ENCODE data around the gene ARRDC1. TPM values are rescaled to one million over a fixed set of nuclear protein-coding genes. Genes with fewer than 3 reads are reported as not detected.

ARRDC1 gene
- total RNA-seq, 1 donor from 2014 or later = 49.7 TPM

DNA sequence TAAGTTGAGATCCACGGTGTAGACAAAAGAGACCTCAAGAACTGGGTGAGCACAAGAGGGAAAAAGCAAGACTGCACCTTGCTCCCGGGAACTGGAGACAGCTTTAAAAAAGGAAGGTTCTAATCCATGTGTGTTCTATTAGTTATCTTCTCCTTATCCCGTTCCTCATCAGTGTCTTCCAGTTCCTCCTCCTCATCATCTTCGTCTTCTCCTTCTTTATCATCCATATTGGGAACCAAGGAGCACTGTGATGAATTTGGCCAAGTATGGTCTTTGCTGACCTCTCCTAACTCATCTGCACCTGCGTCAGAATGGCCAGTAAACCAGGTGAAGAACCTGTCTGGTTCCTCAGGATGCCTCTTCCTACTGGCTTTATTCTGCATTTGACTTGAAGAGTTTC is 35.4 kb downstream of the ARRDC1 start:
- no peak for ATAC-seq

GRCh38 chr9:137642118-137642601 is 36.7 kb downstream of the ARRDC1 start:
- ATAC-seq = no peak

- ATAC-seq = no peak
These were observed 37.4 kb downstream of the ARRDC1 start for GRCh38 chr9:137642892-137643291.

- ATAC-seq = no peak
These were observed 38.4 kb downstream of the ARRDC1 start for GRCh38 chr9:137643921-137644320.

GRCh38 chr9:137645211-137645610 is 39.7 kb downstream of the ARRDC1 start:
- no peak for ATAC-seq

DNA sequence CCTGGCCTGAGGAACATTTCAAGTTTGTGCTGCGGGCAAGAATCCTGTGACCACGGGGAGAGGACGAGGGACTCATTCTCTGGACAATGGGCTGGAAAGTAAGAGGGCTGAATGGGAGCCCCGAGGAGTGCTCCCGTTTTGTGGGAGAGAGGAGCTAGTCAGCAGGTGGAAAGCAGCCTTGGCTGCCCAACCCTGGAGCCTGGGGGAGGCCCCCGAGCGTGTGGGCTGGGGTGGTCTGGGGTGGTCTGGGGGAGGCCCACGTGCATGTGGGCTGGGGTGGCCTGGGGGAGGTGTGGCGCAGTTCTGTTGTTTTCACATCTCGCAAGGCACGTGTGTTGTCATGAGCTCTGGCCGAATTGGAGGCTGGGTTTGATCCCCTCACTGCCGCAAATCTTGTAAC is 40.9 kb downstream of the ARRDC1 start:
- no peak for ATAC-seq

GRCh38 chr9:137647096-137647714 is 41.7 kb downstream of the ARRDC1 start:
- ATAC-seq = no peak

GRCh38 chr9:137648396-137648795 is 42.9 kb downstream of the ARRDC1 start:
- no peak for ATAC-seq

DNA sequence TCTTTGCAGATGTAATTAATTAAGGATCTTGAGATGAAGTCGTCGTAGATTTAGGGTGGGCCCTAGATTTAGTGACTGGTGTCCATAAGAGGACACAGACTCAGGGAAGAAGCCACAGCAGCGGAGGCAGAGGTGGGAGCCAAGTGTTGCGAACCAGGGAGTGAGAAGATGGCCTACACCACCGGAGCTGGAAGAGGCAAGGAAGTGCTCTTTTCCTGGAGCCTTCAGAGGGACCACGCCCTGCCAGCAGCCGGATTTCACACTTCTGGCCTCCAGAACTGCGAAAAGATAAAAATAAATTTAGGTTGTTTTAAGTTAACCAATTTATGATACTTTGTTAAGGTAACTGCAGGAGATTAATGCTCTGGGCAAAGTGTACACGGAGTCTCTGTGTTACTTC is 44.1 kb downstream of the ARRDC1 start:
- no peak for ATAC-seq

- no peak for ATAC-seq
These were observed 44.8 kb downstream of the ARRDC1 start for GRCh38 chr9:137650259-137650658.

GRCh38 chr9:137650779-137651178 is 45.3 kb downstream of the ARRDC1 start:
- no peak for ATAC-seq

DNA sequence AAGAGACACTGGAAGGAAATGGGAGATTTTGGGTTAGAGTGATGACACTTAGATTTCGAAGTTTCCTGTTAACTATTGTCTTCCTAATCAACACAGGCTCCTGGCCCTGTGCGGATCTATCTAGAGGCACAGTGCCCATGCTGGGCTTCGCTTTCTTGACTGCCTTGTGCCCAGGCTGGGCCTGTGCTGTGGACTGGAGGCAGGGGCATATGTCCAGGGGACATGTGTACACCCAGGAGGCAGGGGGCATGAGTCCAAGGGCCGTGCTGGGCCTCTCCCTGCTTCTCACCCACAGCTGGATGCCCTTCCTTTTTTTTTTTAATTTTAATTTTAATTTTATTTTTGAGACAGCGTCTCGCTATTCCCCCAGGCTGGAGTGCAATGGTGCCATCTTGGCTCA is 50.9 kb downstream of the ARRDC1 start:
- no peak for ATAC-seq

GRCh38 chr9:137657606-137658005 is 52.1 kb downstream of the ARRDC1 start:
- ATAC-seq = no peak

DNA sequence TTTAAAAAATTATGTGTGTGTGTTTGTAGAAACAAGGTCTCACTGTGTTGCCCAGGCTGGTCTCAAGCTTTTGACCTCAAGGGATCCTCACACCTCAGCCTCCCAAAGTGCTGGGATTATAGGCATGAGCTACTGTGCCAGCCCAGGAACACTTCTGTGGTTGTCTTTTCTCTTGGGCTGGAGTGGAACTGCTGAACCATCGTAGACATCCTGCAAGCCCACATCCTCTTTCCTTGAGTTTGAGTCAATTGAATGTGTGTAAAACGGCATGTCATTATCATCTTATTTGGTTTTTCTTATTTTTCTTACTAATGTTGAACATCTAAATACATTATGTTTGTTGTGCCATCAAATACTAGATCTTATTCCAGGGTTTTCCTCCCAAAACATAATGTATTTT is 53.3 kb downstream of the ARRDC1 start:
- ATAC-seq = no peak

- no peak for ATAC-seq
These were observed 54.7 kb downstream of the ARRDC1 start for GRCh38 chr9:137660144-137660543.

GRCh38 chr9:137663584-137663983 is 58.1 kb downstream of the ARRDC1 start:
- no peak for ATAC-seq

DNA sequence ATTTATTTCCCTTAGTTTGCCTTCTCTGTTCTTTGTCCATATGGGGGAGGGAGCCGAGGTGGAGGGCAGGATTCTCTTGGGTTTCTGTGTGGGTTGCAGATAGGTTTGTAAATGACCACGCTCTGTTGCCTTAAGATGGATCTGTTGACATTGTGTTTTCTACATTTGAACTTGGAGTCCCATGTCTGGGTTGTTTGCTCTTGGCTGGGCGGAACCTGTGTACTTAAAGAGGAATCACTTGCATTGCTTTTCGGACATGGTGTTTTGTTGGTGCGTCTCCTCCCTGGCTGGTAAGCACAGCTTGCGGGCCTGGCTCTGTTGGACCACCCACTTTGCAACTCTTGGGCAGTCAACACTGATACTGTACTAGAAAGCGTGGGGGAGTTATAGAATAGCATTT is 59.2 kb downstream of the ARRDC1 start:
- ATAC-seq = no peak

Other genes with a start within 250 kb of the ARRDC1 start
- 8.1 TPM for gene EXD3, start 182.5 kb upstream of the ARRDC1 start, total RNA-seq
- 5.5 TPM for gene NOXA1, start 182.3 kb upstream of the ARRDC1 start, total RNA-seq
- gene ENTPD8, start 164.3 kb upstream of the ARRDC1 start, total RNA-seq = not detected
- 13.9 TPM for gene NSMF, start 146.4 kb upstream of the ARRDC1 start, total RNA-seq
- gene PNPLA7, start 55.3 kb upstream of the ARRDC1 start, total RNA-seq = 1.0 TPM
- gene MRPL41, start 53.8 kb upstream of the ARRDC1 start, total RNA-seq = 36.9 TPM
- gene DPH7, start 26.8 kb upstream of the ARRDC1 start, total RNA-seq = 12.6 TPM
- 21.5 TPM for gene ZMYND19, start 15.2 kb upstream of the ARRDC1 start, total RNA-seq
- 48.0 TPM for gene EHMT1, start 13.3 kb downstream of the ARRDC1 start, total RNA-seq

All from esophagus mucosa (tissue), 1 donor.